ENCODE data around the gene SLC6A2.

DNA sequence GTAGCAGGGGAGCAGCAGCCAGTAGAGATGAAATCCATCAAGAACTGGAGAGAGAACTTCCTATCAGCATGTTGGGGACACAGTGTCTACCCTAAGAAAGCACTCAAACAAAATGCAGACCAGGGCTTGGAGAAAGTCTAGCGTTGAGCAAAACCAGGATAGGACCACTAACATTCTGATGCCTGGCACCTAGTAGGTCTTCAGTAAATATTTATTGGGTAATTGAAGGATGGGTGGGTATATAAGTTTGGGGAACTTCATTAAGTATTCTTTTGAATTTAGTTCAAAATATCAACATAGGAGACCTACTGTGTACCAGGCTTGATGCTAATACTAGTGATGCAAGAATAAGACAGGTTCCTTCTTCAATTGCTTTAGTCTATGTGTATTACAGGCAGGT lies 30.9 kb downstream of the SLC6A2 start:
- TF ChIP-seq, protein P1, sequence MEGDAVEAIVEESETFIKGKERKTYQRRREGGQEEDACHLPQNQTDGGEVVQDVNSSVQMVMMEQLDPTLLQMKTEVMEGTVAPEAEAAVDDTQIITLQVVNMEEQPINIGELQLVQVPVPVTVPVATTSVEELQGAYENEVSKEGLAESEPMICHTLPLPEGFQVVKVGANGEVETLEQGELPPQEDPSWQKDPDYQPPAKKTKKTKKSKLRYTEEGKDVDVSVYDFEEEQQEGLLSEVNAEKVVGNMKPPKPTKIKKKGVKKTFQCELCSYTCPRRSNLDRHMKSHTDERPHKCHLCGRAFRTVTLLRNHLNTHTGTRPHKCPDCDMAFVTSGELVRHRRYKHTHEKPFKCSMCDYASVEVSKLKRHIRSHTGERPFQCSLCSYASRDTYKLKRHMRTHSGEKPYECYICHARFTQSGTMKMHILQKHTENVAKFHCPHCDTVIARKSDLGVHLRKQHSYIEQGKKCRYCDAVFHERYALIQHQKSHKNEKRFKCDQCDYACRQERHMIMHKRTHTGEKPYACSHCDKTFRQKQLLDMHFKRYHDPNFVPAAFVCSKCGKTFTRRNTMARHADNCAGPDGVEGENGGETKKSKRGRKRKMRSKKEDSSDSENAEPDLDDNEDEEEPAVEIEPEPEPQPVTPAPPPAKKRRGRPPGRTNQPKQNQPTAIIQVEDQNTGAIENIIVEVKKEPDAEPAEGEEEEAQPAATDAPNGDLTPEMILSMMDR (IDR thresholded peaks at IDR 0.05): no peak
- TF ChIP-seq POLR2AphosphoS5 (IDR thresholded peaks at IDR 0.05) (no peak), POLR2A (IDR thresholded peaks at IDR 0.05) (no peak), EP300 (IDR thresholded peaks at IDR 0.05) (no peak)

Data from suprapubic skin (tissue), 4 donors.